IPS-18c (cell line): ENCODE measurements around the gene PROX1.

Experiments used
- H3K4me3 ChIP-seq: 2 replicates; pipeline ENCODE4 v1.7.0; 2013; ENCODE audit warnings: low read depth, mild to moderate bottlenecking, low read length, moderate library complexity; ENCODE audit not compliant: insufficient read depth
- H3K9me3 ChIP-seq: one replicate; pipeline ENCODE4 v1.6.1; 2013; ENCODE audit warnings: mild to moderate bottlenecking, low read length, moderate library complexity; ENCODE audit not compliant: control insufficient read depth, insufficient read depth

The PROX1 gene

GRCh38 chr1:214028649-214029406 is 41.1 kb downstream of the PROX1 start:
- Histone ChIP-seq H3K9me3 (no peaks in the 10 kb centered on the region), H3K4me3 (no peak overlapping the region)

GRCh38 chr1:214029796-214030195 is 42.0 kb downstream of the PROX1 start:
- no peaks in the 10 kb centered on the region for H3K9me3 ChIP-seq
- H3K4me3 ChIP-seq, result no peak overlapping the region

GRCh38 chr1:214031267-214031650 is 43.5 kb downstream of the PROX1 start:
- no peaks in the 10 kb centered on the region for H3K9me3 ChIP-seq
- H3K4me3 ChIP-seq, result no peak overlapping the region

- H3K4me3 ChIP-seq, result no peak overlapping the region
These were observed 49.7 kb downstream of the PROX1 start for GRCh38 chr1:214037468-214037867.

GRCh38 chr1:214039394-214040018 is 51.7 kb downstream of the PROX1 start:
- Histone ChIP-seq H3K9me3 (no peaks in the 10 kb centered on the region), H3K4me3 (no peak overlapping the region)

More at GRCh38 chr1:214037468-214037867, 49.7 kb downstream of the PROX1 start:
- H3K9me3 ChIP-seq, result no peaks in the 10 kb centered on the region

- H3K4me3 ChIP-seq, result no peak overlapping the region
- no peaks in the 10 kb centered on the region for H3K9me3 ChIP-seq
These were observed 55.4 kb downstream of the PROX1 start for GRCh38 chr1:214043167-214043566.

- H3K4me3 ChIP-seq, result no peak overlapping the region
- no peaks in the 10 kb centered on the region for H3K9me3 ChIP-seq
These were observed 56.9 kb downstream of the PROX1 start for GRCh38 chr1:214044438-214045214.

GRCh38 chr1:214050513-214051401 is 63.0 kb downstream of the PROX1 start:
- H3K9me3 ChIP-seq, result no peaks in the 10 kb centered on the region
- H3K4me3 ChIP-seq, result no peak overlapping the region

GRCh38 chr1:214051786-214052185 is 64.0 kb downstream of the PROX1 start:
- no peaks in the 10 kb centered on the region for H3K9me3 ChIP-seq
- H3K4me3 ChIP-seq, result no peak overlapping the region

GRCh38 chr1:214058076-214058475 is 70.3 kb downstream of the PROX1 start:
- H3K9me3 ChIP-seq, result no peaks in the 10 kb centered on the region
- no peak overlapping the region for H3K4me3 ChIP-seq

- H3K9me3 ChIP-seq, result no peaks in the 10 kb centered on the region
- H3K4me3 ChIP-seq, result no peak overlapping the region
These were observed 78.4 kb downstream of the PROX1 start for GRCh38 chr1:214066190-214066589.

GRCh38 chr1:214066936-214067335 is 79.2 kb downstream of the PROX1 start:
- Histone ChIP-seq H3K9me3 (no peaks in the 10 kb centered on the region), H3K4me3 (no peak overlapping the region)

GRCh38 chr1:214067397-214067796 is 79.6 kb downstream of the PROX1 start:
- Histone ChIP-seq H3K9me3 (no peaks in the 10 kb centered on the region), H3K4me3 (no peak overlapping the region)

GRCh38 chr1:214067853-214068703 is 80.3 kb downstream of the PROX1 start:
- no peak overlapping the region for H3K4me3 ChIP-seq
- no peaks in the 10 kb centered on the region for H3K9me3 ChIP-seq

GRCh38 chr1:214068979-214069378 is 81.2 kb downstream of the PROX1 start:
- Histone ChIP-seq H3K9me3 (no peaks in the 10 kb centered on the region), H3K4me3 (no peak overlapping the region)

GRCh38 chr1:214071469-214071868 is 83.7 kb downstream of the PROX1 start:
- no peaks in the 10 kb centered on the region for H3K9me3 ChIP-seq
- H3K4me3 ChIP-seq, result no peak overlapping the region
